A549 treated with CORT108297 at 1 μM for 4 hours (cell line): ENCODE data around the gene PRMT7. TPM values are rescaled to one million over a fixed set of nuclear protein-coding genes. Genes with fewer than 3 reads are reported as not detected.

Experiments used
- total RNA-seq: library from RNA; stranded (reverse); fragments of 200-300 nt; extraction: Qiagen RNA extraction; gene quantifications from 5 replicates; pipeline ENCODE4 v1.2.3, GENCODE V29; 2022

PRMT7 gene, protein sequence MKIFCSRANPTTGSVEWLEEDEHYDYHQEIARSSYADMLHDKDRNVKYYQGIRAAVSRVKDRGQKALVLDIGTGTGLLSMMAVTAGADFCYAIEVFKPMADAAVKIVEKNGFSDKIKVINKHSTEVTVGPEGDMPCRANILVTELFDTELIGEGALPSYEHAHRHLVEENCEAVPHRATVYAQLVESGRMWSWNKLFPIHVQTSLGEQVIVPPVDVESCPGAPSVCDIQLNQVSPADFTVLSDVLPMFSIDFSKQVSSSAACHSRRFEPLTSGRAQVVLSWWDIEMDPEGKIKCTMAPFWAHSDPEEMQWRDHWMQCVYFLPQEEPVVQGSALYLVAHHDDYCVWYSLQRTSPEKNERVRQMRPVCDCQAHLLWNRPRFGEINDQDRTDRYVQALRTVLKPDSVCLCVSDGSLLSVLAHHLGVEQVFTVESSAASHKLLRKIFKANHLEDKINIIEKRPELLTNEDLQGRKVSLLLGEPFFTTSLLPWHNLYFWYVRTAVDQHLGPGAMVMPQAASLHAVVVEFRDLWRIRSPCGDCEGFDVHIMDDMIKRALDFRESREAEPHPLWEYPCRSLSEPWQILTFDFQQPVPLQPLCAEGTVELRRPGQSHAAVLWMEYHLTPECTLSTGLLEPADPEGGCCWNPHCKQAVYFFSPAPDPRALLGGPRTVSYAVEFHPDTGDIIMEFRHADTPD
- total RNA-seq, result 29.9 to 35.1 TPM (median 30.7 TPM) in 5 replicates

DNA sequence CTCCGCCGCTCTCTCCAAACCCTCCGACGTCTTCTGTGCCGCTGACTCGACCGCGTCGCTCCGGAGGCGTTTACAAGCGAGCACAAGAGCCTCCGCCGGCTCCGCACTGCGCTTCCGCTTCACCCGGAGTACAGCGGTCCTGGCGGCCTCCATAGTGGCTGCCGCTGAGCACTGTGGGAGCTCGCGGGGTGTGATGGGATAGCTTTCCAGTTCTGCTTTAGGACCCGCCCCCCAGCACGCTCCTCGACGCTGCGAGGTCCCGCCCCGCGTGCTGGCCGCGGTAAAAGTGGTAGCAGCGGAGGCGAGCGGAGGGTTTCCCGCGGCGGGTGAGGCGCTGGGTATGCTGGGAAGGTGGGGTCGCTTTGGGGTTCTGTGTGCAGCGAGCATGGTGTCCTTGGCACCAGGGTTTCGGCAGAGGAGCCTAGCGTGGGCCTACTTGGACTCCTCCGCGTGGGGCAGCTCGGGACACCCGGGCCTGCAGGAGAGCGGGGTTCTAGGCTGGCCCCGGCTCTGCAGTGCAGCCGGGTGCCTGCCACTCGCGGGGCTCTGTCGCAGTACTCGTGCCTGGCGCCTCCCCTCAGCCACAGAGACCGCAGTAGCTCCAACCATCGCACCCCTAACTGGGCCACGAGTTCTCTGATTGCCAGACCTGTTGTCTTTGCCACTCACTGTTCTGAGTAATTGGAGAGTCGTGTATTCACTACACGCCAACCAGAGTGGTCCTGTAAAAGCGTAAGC lies at the start of gene PRMT7, which contains the start of gene SLC7A6OS:
TSS of gene PRMT7 (plus strand) at position 246 of the 738 bp plus-strand sequence. CDS start 4,961 bp downstream, outside the sequence.
TSS of gene SLC7A6OS (minus strand) at position 173 of the 738 bp plus-strand sequence. CDS start at position 153, 20 bp downstream.

DNA sequence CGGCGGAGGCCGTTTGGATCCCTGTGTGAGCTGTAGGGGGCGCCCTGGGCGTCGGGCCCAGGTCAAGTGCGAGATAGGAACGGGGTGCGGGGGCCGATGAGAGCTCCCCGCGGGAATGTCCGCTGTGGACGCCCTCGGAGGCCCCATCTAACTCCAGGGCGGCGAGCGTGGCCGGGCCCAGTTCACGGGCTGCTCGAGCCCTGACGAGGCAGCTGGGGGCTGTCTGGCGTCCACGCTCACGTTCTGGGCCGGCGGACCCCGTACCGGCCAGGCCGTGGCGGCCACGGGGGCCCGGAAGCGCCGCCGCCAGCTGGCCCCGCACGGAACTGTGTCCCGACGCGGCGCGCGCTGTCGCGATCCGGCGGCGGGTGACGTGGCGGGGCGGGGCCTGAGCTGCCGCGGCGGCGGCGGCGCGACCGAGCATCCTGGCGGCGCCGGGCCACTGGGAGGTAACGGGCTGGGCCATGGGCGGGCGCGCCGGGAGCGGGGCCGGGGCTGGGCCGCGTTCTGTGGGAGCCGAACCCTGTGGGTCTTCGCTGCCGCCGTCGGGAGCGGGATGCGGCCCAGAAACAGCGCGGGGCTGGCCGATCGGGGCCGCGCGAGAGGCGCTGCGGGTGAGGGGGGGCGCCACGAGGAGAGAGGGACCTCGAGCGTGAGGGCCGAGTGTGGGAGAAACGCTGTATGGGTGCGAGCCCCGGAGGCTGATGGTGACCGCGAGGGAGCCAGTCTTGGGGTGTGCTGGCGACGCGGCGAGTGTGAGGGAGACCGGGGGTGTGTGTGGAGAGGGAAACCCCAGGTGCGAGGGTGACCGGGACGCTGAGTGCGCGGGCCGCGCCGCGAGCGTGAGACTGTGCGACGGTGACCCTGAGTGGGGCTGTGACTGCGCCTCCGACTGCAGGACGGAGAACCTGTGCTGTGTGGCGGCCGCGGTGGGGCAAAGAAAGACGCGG lies 46.4 kb upstream of the PRMT7 start, which contains the start of gene SLC7A6:
TSS of gene SLC7A6 (plus strand) at position 399 of the 950 bp plus-strand sequence. CDS start 10,201 bp downstream, outside the sequence.

Other genes with a start within 250 kb of the PRMT7 start
- gene NFATC3, start 225.6 kb upstream of the PRMT7 start, total RNA-seq, result 14.5 to 15.4 TPM (median 14.9 TPM) in 5 replicates
- gene ESRP2, start 74.9 kb upstream of the PRMT7 start, total RNA-seq, result 0.09 to 0.14 TPM (median 0.14 TPM) in 3 of 5 replicates, not detected in the others
- 12.2 to 16.1 TPM (median 15.3 TPM) in 5 replicates for gene PLA2G15, start 65.6 kb upstream of the PRMT7 start, total RNA-seq
- gene SLC7A6, start 46.5 kb upstream of the PRMT7 start, total RNA-seq, result 28.6 to 35.7 TPM (median 31.8 TPM) in 5 replicates
- 11.4 to 13.9 TPM (median 12.1 TPM) in 5 replicates for gene SLC7A6OS, start 73 bp upstream of the PRMT7 start, total RNA-seq
- gene SMPD3, start 137.5 kb downstream of the PRMT7 start, total RNA-seq, result 0.10 to 0.31 TPM (median 0.14 TPM) in 5 replicates
- 6.4 to 12.0 TPM (median 8.2 TPM) in 5 replicates for gene ZFP90, start 228.3 kb downstream of the PRMT7 start, total RNA-seq